IMR-90 (cell line): ENCODE results near the gene IFNA14. TPM values are rescaled to one million over a fixed set of nuclear protein-coding genes. Genes with fewer than 3 reads are reported as not detected.

ENCODE experiments used
- ATAC-seq: fragments of 200-7000 bp; cut with Tn5 transposase; 2 replicates; pipeline ENCODE4 v1.9.1; 2020; ENCODE audit warnings: low read depth, mild to moderate bottlenecking, moderate library complexity
- BruUV-seq: library from RNA; stranded (reverse); fragments of 400-500 nt; replicated peaks from 2 replicates; lab custom pipeline; 2021; lab: Mats Ljungman, UMichigan
- CTCF ChIA-PET: fragments of 300-600 bp; formaldehyde crosslinking; extraction: SDS; loops from one replicate; lab custom pipeline; 2021; ENCODE audit warnings: antibody characterized with exemption; lab: Yijun Ruan, JAX
- POLR2A ChIA-PET: fragments of 300-600 bp; sonication (Branson Sonifier 250); formaldehyde crosslinking; loops from one replicate; lab custom pipeline; 2022; ENCODE audit warnings: antibody characterized with exemption; ENCODE audit not compliant: unreplicated experiment; lab: Charles Lee
- DNase-seq: peaks from one replicate; pipeline ENCODE4 v3.0.0; 2013
- H2AFZ ChIP-seq: replicated peaks from 2 replicates; pipeline ENCODE3; 2013; ENCODE audit warnings: low read length, mild to moderate bottlenecking; ENCODE audit not compliant: poor library complexity
- H2AK5ac ChIP-seq: 2 replicates; pipeline ENCODE4 v1.6.1; 2013; ENCODE audit warnings: low read depth, low read length, inconsistent platforms
- H2AK9ac ChIP-seq: replicated peaks from 2 replicates; pipeline ENCODE3; 2013; ENCODE audit warnings: mild to moderate bottlenecking, low read depth, low read length, moderate library complexity; ENCODE audit not compliant: poor library complexity
- H2BK120ac ChIP-seq: 2 replicates; pipeline ENCODE4 v1.6.1; 2013; ENCODE audit warnings: low read depth, low read length, inconsistent platforms
- H2BK15ac ChIP-seq: 3 replicates; pipeline ENCODE4 v1.6.1; 2013; ENCODE audit warnings: low read depth, low read length, inconsistent platforms
- H2BK20ac ChIP-seq: 2 replicates; pipeline ENCODE4 v1.6.1; 2013; ENCODE audit warnings: low read depth, mild to moderate bottlenecking, inconsistent platforms, low read length, moderate library complexity
- H2BK5ac ChIP-seq: 2 replicates; pipeline ENCODE4 v1.6.1; 2013; ENCODE audit warnings: mild to moderate bottlenecking, low read depth, low read length, inconsistent platforms; ENCODE audit not compliant: poor library complexity, severe bottlenecking
- H3K14ac ChIP-seq: replicated peaks from 2 replicates; pipeline ENCODE4 v1.6.1; 2013; ENCODE audit warnings: low read depth, low read length, inconsistent platforms
- H3K18ac ChIP-seq: 2 replicates; pipeline ENCODE4 v1.6.1; 2013; ENCODE audit warnings: low read depth, low read length, control low read depth
- H3K23ac ChIP-seq: 2 replicates; pipeline ENCODE4 v1.6.1; 2013; ENCODE audit warnings: low read depth, low read length, inconsistent platforms
- H3K27ac ChIP-seq: 2 replicates; pipeline ENCODE4 v1.5.1; 2013; ENCODE audit warnings: mild to moderate bottlenecking, control low read depth, low read length; ENCODE audit not compliant: insufficient read depth
- H3K27me3 ChIP-seq: 2 replicates; pipeline ENCODE4 v1.6.1; 2013; ENCODE audit warnings: low read length; ENCODE audit not compliant: control insufficient read depth, insufficient read depth
- H3K36me3 ChIP-seq: 2 replicates; pipeline ENCODE4 v1.6.1; 2013; ENCODE audit warnings: low read length, mixed read lengths; ENCODE audit not compliant: control insufficient read depth, insufficient read depth
- H3K4ac ChIP-seq: 2 replicates; pipeline ENCODE4 v1.6.1; 2013; ENCODE audit warnings: low read depth, low read length, inconsistent platforms
- H3K4me1 ChIP-seq: 2 replicates; pipeline ENCODE4 v1.6.1; 2013; ENCODE audit warnings: low read length, mixed read lengths; ENCODE audit not compliant: control insufficient read depth, insufficient read depth
- H3K4me2 ChIP-seq: 2 replicates; pipeline ENCODE4 v1.6.1; 2013; ENCODE audit warnings: low read depth, mild to moderate bottlenecking, control low read depth, low read length, moderate library complexity
- H3K4me3 ChIP-seq: 2 replicates; pipeline ENCODE4 v1.5.1; 2013; ENCODE audit warnings: low read depth, mild to moderate bottlenecking, control low read depth, low read length, moderate library complexity; ENCODE audit not compliant: insufficient read depth
- H3K56ac ChIP-seq: 2 replicates; pipeline ENCODE4 v1.6.1; 2013; ENCODE audit warnings: low read length, inconsistent platforms; ENCODE audit not compliant: insufficient read depth; ENCODE audit errors: extremely low read depth
- H3K79me1 ChIP-seq, 2 experiments: 2 replicates each; pipeline ENCODE4 v1.6.1; 2013; ENCODE audit warnings: low read length in 2 of 2, inconsistent platforms in 1 of 2, low read depth in 1 of 2
- H3K9ac ChIP-seq: 2 replicates; pipeline ENCODE4 v1.6.1; 2013; ENCODE audit warnings: low read depth, low read length, control low read depth
- H3K9me1 ChIP-seq: 2 replicates; pipeline ENCODE4 v1.6.1; 2013; ENCODE audit warnings: low read length, inconsistent platforms; ENCODE audit not compliant: insufficient read depth
- H3K9me3 ChIP-seq: 2 replicates; pipeline ENCODE4 v1.6.1; 2013; ENCODE audit warnings: low read length; ENCODE audit not compliant: control insufficient read depth, insufficient read depth
- H4K20me1 ChIP-seq: 2 replicates; pipeline ENCODE4 v1.6.1; 2013; ENCODE audit warnings: low read length, inconsistent platforms; ENCODE audit not compliant: insufficient read depth
- H4K5ac ChIP-seq: 2 replicates; pipeline ENCODE4 v1.6.1; 2013; ENCODE audit warnings: mild to moderate bottlenecking, low read depth, low read length, control low read depth
- H4K8ac ChIP-seq, 2 experiments: 2 replicates each; pipeline ENCODE4 v1.6.1; 2013; ENCODE audit warnings: low read depth in 2 of 2, low read length in 2 of 2, control low read depth in 1 of 2, inconsistent platforms in 1 of 2
- H4K91ac ChIP-seq: 2 replicates; pipeline ENCODE4 v1.6.1; 2013; ENCODE audit warnings: low read depth, low read length, inconsistent platforms; ENCODE audit not compliant: insufficient read depth
- BHLHE40 ChIP-seq: fragments of 150-350 bp; IDR thresholded peaks from 2 replicates; pipeline ENCODE4 v1.6.1; 2016; ENCODE audit warnings: mild to moderate bottlenecking, low read depth, low read length
- CEBPB ChIP-seq: IDR thresholded peaks from 2 replicates; pipeline ENCODE4 v1.6.1; 2012; ENCODE audit warnings: low read depth, low read length, improper control_type of control experiment
- CHD1 ChIP-seq: IDR thresholded peaks from 2 replicates; pipeline ENCODE4 v1.6.1; 2012; ENCODE audit warnings: low read depth, low read length, improper control_type of control experiment
- FOS ChIP-seq: fragments of 150-350 bp; IDR thresholded peaks from 2 replicates; pipeline ENCODE4 v1.6.1; 2016; ENCODE audit warnings: low read depth, low read length
- MAFK ChIP-seq: IDR thresholded peaks from 2 replicates; pipeline ENCODE4 v1.6.1; 2012; ENCODE audit warnings: low read depth, low read length, improper control_type of control experiment
- MAZ ChIP-seq: IDR thresholded peaks from 2 replicates; pipeline ENCODE4 v1.6.1; 2012; ENCODE audit warnings: low read depth, mild to moderate bottlenecking, low read length, improper control_type of control experiment, moderate library complexity, borderline replicate concordance
- MXI1 ChIP-seq: IDR thresholded peaks from 2 replicates; pipeline ENCODE4 v1.6.1; 2012; ENCODE audit warnings: low read depth, mild to moderate bottlenecking, low read length, moderate library complexity, borderline replicate concordance
- NFE2L2 ChIP-seq: fragments of 150-350 bp; IDR thresholded peaks from 2 replicates; pipeline ENCODE4 v1.6.1; 2016; ENCODE audit warnings: low read depth, mild to moderate bottlenecking, low read length
- POLR2A ChIP-seq: IDR thresholded peaks from 2 replicates; pipeline ENCODE4 v1.6.1; 2012; ENCODE audit warnings: mild to moderate bottlenecking, low read depth, low read length
- RAD21 ChIP-seq: IDR thresholded peaks from 2 replicates; pipeline ENCODE4 v1.6.1; 2012; ENCODE audit warnings: low read length, improper control_type of control experiment
- RCOR1 ChIP-seq: IDR thresholded peaks from 2 replicates; pipeline ENCODE4 v1.6.1; 2012; ENCODE audit warnings: mild to moderate bottlenecking, low read length, improper control_type of control experiment; ENCODE audit not compliant: insufficient replicate concordance
- RFX5 ChIP-seq: IDR thresholded peaks from 2 replicates; pipeline ENCODE4 v1.8.0; 2012; ENCODE audit warnings: low read depth, mild to moderate bottlenecking, low read length, moderate library complexity
- SMC3 ChIP-seq: fragments of 150-350 bp; IDR thresholded peaks from 2 replicates; pipeline ENCODE4 v1.6.1; 2016; ENCODE audit warnings: low read depth, mild to moderate bottlenecking, antibody characterized with exemption, low read length, moderate library complexity
- WGBS, 2 experiments: methylation state at CpG; one replicate each; pipeline versions ENCODE4 v1.1.5 to v1.1.7; 2013; ENCODE audit warnings: missing lambda C conversion rate in 2 of 2; ENCODE audit not compliant: insufficient read length in 1 of 2; ENCODE audit errors: extremely low coverage in 2 of 2; 5-methylcytosine and 5-hydroxymethylcytosine counted together
- dilution Hi-C: fragments of 300-500 bp; cut with HindIII; formaldehyde crosslinking; loops from one replicate; pipeline ENCODE4 v1.14.3; 2018; ENCODE audit warnings: low sequenced_read_pairs; ENCODE audit not compliant: unreplicated experiment
- in situ Hi-C: fragments of 300-500 bp; cut with MboI; formaldehyde crosslinking; loops from 3 replicates; pipeline ENCODE4 v1.14.3; 2019; ENCODE audit warnings: low sequenced_read_pairs, inconsistent platforms, mixed read lengths
- intact Hi-C: fragments of 100-400 bp; cut with micrococcal nuclease; formaldehyde crosslinking; loops from 2 replicates; pipeline ENCODE4 v1.10.0; 2022
- polyA plus RNA-seq, 3 experiments: library from polyadenylated mRNA; depleted of rRNA; stranded (reverse); fragments of >200 nt; gene quantifications; 2 replicates each; pipeline ENCODE4 v1.2.3, GENCODE V29; 2012; ENCODE audit warnings: low replicate concordance in 1 of 3
- total RNA-seq: library from RNA; depleted of rRNA; stranded (reverse); fragments of >200 nt; gene quantifications from 2 replicates; pipeline ENCODE4 v1.2.3, GENCODE V29; 2012
- TF ChIP-seq, protein P1 (sequence below): conservative IDR thresholded peaks from 2 replicates; pipeline ENCODE4 v1.5.1; 2012; ENCODE audit warnings: mild to moderate bottlenecking, low read depth, low read length, improper control_type of control experiment
- TF ChIP-seq, protein P2 (sequence below): fragments of 150-350 bp; IDR thresholded peaks from 2 replicates; pipeline ENCODE4 v1.6.1; 2017; ENCODE audit warnings: mild to moderate bottlenecking, antibody characterized with exemption, low read length, low read depth
- TF ChIP-seq, protein P3 (sequence below): fragments of 150-350 bp; IDR thresholded peaks from 2 replicates; pipeline ENCODE4 v1.6.1; 2016; ENCODE audit warnings: low read depth, mild to moderate bottlenecking, low read length, moderate library complexity, borderline replicate concordance

IFNA14 gene
- total and polyA plus RNA-seq, 2 of the 4 experiments (the other 2 are of a cell fraction): not detected

DNA sequence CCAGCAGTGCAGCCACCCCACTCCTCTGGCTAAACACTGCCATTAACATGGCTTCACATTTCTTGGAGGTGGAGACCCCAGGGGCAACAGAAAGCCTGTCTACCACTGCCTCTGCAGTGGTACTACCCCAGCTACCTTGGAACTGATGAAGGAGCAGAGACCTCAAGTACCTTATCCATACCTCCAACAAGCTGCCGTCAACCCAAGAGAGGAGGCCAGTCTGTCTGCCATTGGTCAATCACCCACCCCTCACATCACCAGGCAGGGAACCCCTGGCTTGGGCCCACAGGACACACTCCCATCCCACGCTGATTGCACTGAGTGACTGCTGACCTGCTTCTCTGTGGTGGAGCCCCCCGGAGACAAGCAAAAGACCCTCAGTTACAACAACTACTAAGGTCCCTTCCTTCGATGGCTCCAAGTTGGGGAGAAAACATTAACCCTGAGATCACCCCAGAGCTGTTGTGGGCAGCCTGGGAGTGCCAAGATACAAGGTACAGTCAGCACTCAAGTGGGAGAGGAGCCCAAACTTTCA lies 5.6 kb downstream of the IFNA14 start:
- DNase-seq (no peak), ATAC-seq (no peak)
- no peaks in the 10 kb centered on the region for H3K4me1 ChIP-seq
- H4K91ac ChIP-seq: no peak overlapping the region
- no peak overlapping the region for H3K18ac ChIP-seq
- no peak overlapping the region for H2AFZ ChIP-seq
- no peak overlapping the region for H3K4ac ChIP-seq
- POLR2A ChIA-PET: no interaction called here
- H2BK5ac ChIP-seq: no peak overlapping the region
- in situ Hi-C loops: no loop called here
- no peak overlapping the region for H3K4me3 ChIP-seq
- TF ChIP-seq FOS: no peak
- TF ChIP-seq SMC3: no peak
- TF ChIP-seq, protein P1, sequence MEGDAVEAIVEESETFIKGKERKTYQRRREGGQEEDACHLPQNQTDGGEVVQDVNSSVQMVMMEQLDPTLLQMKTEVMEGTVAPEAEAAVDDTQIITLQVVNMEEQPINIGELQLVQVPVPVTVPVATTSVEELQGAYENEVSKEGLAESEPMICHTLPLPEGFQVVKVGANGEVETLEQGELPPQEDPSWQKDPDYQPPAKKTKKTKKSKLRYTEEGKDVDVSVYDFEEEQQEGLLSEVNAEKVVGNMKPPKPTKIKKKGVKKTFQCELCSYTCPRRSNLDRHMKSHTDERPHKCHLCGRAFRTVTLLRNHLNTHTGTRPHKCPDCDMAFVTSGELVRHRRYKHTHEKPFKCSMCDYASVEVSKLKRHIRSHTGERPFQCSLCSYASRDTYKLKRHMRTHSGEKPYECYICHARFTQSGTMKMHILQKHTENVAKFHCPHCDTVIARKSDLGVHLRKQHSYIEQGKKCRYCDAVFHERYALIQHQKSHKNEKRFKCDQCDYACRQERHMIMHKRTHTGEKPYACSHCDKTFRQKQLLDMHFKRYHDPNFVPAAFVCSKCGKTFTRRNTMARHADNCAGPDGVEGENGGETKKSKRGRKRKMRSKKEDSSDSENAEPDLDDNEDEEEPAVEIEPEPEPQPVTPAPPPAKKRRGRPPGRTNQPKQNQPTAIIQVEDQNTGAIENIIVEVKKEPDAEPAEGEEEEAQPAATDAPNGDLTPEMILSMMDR: no peak
- TF ChIP-seq RCOR1: no peak
- no peak for TF ChIP-seq MXI1
- no peak for TF ChIP-seq CHD1
- TF ChIP-seq, protein P2, sequence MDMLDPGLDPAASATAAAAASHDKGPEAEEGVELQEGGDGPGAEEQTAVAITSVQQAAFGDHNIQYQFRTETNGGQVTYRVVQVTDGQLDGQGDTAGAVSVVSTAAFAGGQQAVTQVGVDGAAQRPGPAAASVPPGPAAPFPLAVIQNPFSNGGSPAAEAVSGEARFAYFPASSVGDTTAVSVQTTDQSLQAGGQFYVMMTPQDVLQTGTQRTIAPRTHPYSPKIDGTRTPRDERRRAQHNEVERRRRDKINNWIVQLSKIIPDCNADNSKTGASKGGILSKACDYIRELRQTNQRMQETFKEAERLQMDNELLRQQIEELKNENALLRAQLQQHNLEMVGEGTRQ: no peak
- no peak for TF ChIP-seq NFE2L2
- TF ChIP-seq BHLHE40: no peak
- no peak for TF ChIP-seq RAD21
- TF ChIP-seq, protein P3, sequence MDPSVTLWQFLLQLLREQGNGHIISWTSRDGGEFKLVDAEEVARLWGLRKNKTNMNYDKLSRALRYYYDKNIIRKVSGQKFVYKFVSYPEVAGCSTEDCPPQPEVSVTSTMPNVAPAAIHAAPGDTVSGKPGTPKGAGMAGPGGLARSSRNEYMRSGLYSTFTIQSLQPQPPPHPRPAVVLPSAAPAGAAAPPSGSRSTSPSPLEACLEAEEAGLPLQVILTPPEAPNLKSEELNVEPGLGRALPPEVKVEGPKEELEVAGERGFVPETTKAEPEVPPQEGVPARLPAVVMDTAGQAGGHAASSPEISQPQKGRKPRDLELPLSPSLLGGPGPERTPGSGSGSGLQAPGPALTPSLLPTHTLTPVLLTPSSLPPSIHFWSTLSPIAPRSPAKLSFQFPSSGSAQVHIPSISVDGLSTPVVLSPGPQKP: no peak
- no peak for TF ChIP-seq MAFK
- no peak for TF ChIP-seq CEBPB
- TF ChIP-seq MAZ: no peak
- no peak for TF ChIP-seq POLR2A
- no peak for TF ChIP-seq RFX5
- no peaks in the 10 kb centered on the region for H3K79me1 ChIP-seq
- no peak overlapping the region for H3K23ac ChIP-seq
- no peak overlapping the region for H2AK9ac ChIP-seq
- no peak overlapping the region for H2AK5ac ChIP-seq
- no peak overlapping the region for H4K8ac ChIP-seq
- intact Hi-C loops: no loop called here
- no peak overlapping the region for H2BK120ac ChIP-seq
- BruUV-seq: no TSS peak
- WGBS, 2 experiments: 20% methylated on average over 1 of the region's 4 CpGs; no CpG with 5 or more reads in 1 of the 2 experiments
- H2BK15ac ChIP-seq: no peak overlapping the region
- H3K4me2 ChIP-seq: no peak overlapping the region
- H2BK20ac ChIP-seq: no peak overlapping the region
- H3K14ac ChIP-seq: no peak overlapping the region
- H3K9me1 ChIP-seq: no peaks in the 10 kb centered on the region
- no peak overlapping the region for H3K9ac ChIP-seq
- no peaks in the 10 kb centered on the region for H3K36me3 ChIP-seq
- H3K27me3 ChIP-seq: peaks cover 2% of the 10 kb centered on the region; the same call in 1 of the 2 replicates
- no peaks in the 10 kb centered on the region for H4K20me1 ChIP-seq
- H4K5ac ChIP-seq: no peak overlapping the region
- no peaks in the 10 kb centered on the region for H3K9me3 ChIP-seq
- CTCF ChIA-PET: interaction anchor here (2.3 kb wide), 1 partner anchor 19 kb away, joined by 10 read pairs; no protein-coding TSS in a partner anchor
- dilution Hi-C loops: no loop called here
- no peak overlapping the region for H3K56ac ChIP-seq
- no peak overlapping the region for H3K27ac ChIP-seq
